Activated T-cell treated with anti-CD3 and anti-CD28 coated beads, Interleukin-2, amount 50 U/mL, for 1 hour (primary cell): ENCODE results near the gene SPDEF.

Experiments
- DNase-seq: peaks from one replicate; pipeline ENCODE4 v3.0.0-alpha.2; 2020

SPDEF gene

GRCh38 chr6:34562350-34562749 lies 6.2 kb upstream of the SPDEF start:
- DNase-seq: no peak

- no peak for DNase-seq
Observed at GRCh38 chr6:34561227-34561530, 5.0 kb upstream of the SPDEF start.

- DNase-seq: no peak
Observed at GRCh38 chr6:34560366-34561226, 4.5 kb upstream of the SPDEF start.

GRCh38 chr6:34559651-34560365 lies 3.7 kb upstream of the SPDEF start:
- no peak for DNase-seq

GRCh38 chr6:34558172-34558714 lies 2.1 kb upstream of the SPDEF start:
- DNase-seq: no peak

GRCh38 chr6:34557228-34557627 lies 1.1 kb upstream of the SPDEF start:
- DNase-seq: no peak

GRCh38 chr6:34556493-34556892 lies 364 bp upstream of the SPDEF start:
- no peak for DNase-seq

GRCh38 chr6:34555328-34555727 lies 801 bp downstream of the SPDEF start:
- no peak for DNase-seq

- DNase-seq: no peak
Observed at GRCh38 chr6:34555007-34555322, 1.2 kb downstream of the SPDEF start.

GRCh38 chr6:34554291-34555006 lies 1.7 kb downstream of the SPDEF start:
- no peak for DNase-seq

GRCh38 chr6:34553750-34554149 lies 2.4 kb downstream of the SPDEF start:
- no peak for DNase-seq

- no peak for DNase-seq
Observed at GRCh38 chr6:34553146-34553545, 3.0 kb downstream of the SPDEF start.

- no peak for DNase-seq
Observed at GRCh38 chr6:34552620-34553019, 3.5 kb downstream of the SPDEF start.

GRCh38 chr6:34551720-34552119 lies 4.4 kb downstream of the SPDEF start:
- DNase-seq: no peak

- DNase-seq: no peak
Observed at GRCh38 chr6:34549804-34550202, 6.3 kb downstream of the SPDEF start.

GRCh38 chr6:34549026-34549803 lies 6.9 kb downstream of the SPDEF start:
- no peak for DNase-seq

- DNase-seq: no peak
Observed at GRCh38 chr6:34547701-34548644, 8.2 kb downstream of the SPDEF start.

GRCh38 chr6:34546551-34547321 lies 9.4 kb downstream of the SPDEF start:
- DNase-seq: no peak

GRCh38 chr6:34544776-34545471 lies 11.2 kb downstream of the SPDEF start:
- no peak for DNase-seq

GRCh38 chr6:34544052-34544604 lies 12.0 kb downstream of the SPDEF start:
- no peak for DNase-seq
